ENCODE results near the gene RXRA.
A peak's percentile ranks its signal among the peaks of the same experiment; 100 is the strongest.

Gene RXRA

GRCh38 chr9:134352247-134352933 is 26.1 kb downstream of the RXRA start:
- TF ChIP-seq ZNF274 (IDR thresholded peaks at IDR 0.05; ENCODE audit: low read depth, low read length) (no peak), YY1 (IDR thresholded peaks at IDR 0.05; ENCODE audit: insufficient read depth, insufficient read length) (no peak), SUZ12 (IDR thresholded peaks at IDR 0.05; ENCODE audit: extremely low read depth, insufficient read depth, insufficient read length) (no peak)

GRCh38 chr9:134353539-134353938 is 27.3 kb downstream of the RXRA start:
- Histone ChIP-seq H3K9me3 (ENCODE audit: insufficient read depth, low read length) (no peaks in the 10 kb centered on the region), H3K36me3 (ENCODE audit: insufficient read depth, insufficient read length, low read length) (peaks cover 5% of the 10 kb centered on the region), H3K4me3 (ENCODE audit: insufficient read length, low read depth) (no peak overlapping the region), H3K27me3 (ENCODE audit: insufficient read depth, insufficient read length) (no peaks in the 10 kb centered on the region), H3K9ac (ENCODE audit: insufficient read length, low read depth) (no peak overlapping the region), H3K4me1 (ENCODE audit: insufficient read depth, insufficient read length) (peaks cover 59% of the 10 kb centered on the region)
- no peak for TF ChIP-seq YY1 (IDR thresholded peaks at IDR 0.05; ENCODE audit: insufficient read depth, insufficient read length)
- no peak for TF ChIP-seq ZNF274 (IDR thresholded peaks at IDR 0.05; ENCODE audit: low read depth, low read length)
- no peak for TF ChIP-seq SUZ12 (IDR thresholded peaks at IDR 0.05; ENCODE audit: extremely low read depth, insufficient read depth, insufficient read length)
- DNase-seq (ENCODE audit: low read depth, low spot score) = no peak

More at GRCh38 chr9:134352247-134352933, 26.1 kb downstream of the RXRA start:
- H3K9me3 ChIP-seq (ENCODE audit: insufficient read depth, low read length) = no peaks in the 10 kb centered on the region
- no peak overlapping the region for H3K4me3 ChIP-seq (ENCODE audit: insufficient read length, low read depth)
- DNase-seq (ENCODE audit: low read depth, low spot score) = no peak
- peaks cover 8% of the 10 kb centered on the region for H3K36me3 ChIP-seq (ENCODE audit: insufficient read depth, insufficient read length, low read length)
- no peaks in the 10 kb centered on the region for H3K27me3 ChIP-seq (ENCODE audit: insufficient read depth, insufficient read length)
- peaks cover 58% of the 10 kb centered on the region for H3K4me1 ChIP-seq (ENCODE audit: insufficient read depth, insufficient read length)
- no peak overlapping the region for H3K9ac ChIP-seq (ENCODE audit: insufficient read length, low read depth)

GRCh38 chr9:134355158-134355557 is 28.9 kb downstream of the RXRA start:
- H3K9me3 ChIP-seq (ENCODE audit: insufficient read depth, low read length) = no peaks in the 10 kb centered on the region
- DNase-seq (ENCODE audit: low read depth, low spot score) = no peak
- no peak overlapping the region for H3K4me3 ChIP-seq (ENCODE audit: insufficient read length, low read depth)
- TF ChIP-seq ZNF274 (IDR thresholded peaks at IDR 0.05; ENCODE audit: low read depth, low read length) = no peak
- TF ChIP-seq YY1 (IDR thresholded peaks at IDR 0.05; ENCODE audit: insufficient read depth, insufficient read length) = no peak
- no peak for TF ChIP-seq SUZ12 (IDR thresholded peaks at IDR 0.05; ENCODE audit: extremely low read depth, insufficient read depth, insufficient read length)
- peaks cover 51% of the 10 kb centered on the region for H3K4me1 ChIP-seq (ENCODE audit: insufficient read depth, insufficient read length)
- H3K9ac ChIP-seq (ENCODE audit: insufficient read length, low read depth) = no peak overlapping the region
- no peaks in the 10 kb centered on the region for H3K36me3 ChIP-seq (ENCODE audit: insufficient read depth, insufficient read length, low read length)
- no peaks in the 10 kb centered on the region for H3K27me3 ChIP-seq (ENCODE audit: insufficient read depth, insufficient read length)

- H3K4me1 ChIP-seq (ENCODE audit: insufficient read depth, insufficient read length) = peaks cover 47% of the 10 kb centered on the region
- TF ChIP-seq YY1 (IDR thresholded peaks at IDR 0.05; ENCODE audit: insufficient read depth, insufficient read length) = no peak
- TF ChIP-seq SUZ12 (IDR thresholded peaks at IDR 0.05; ENCODE audit: extremely low read depth, insufficient read depth, insufficient read length) = no peak
- no peak for TF ChIP-seq ZNF274 (IDR thresholded peaks at IDR 0.05; ENCODE audit: low read depth, low read length)
Observed at GRCh38 chr9:134355561-134356279, 29.5 kb downstream of the RXRA start.

GRCh38 chr9:134356496-134357470 is 30.5 kb downstream of the RXRA start:
- H3K27me3 ChIP-seq (ENCODE audit: insufficient read depth, insufficient read length) = no peaks in the 10 kb centered on the region
- no peaks in the 10 kb centered on the region for H3K9me3 ChIP-seq (ENCODE audit: insufficient read depth, low read length)
- H3K36me3 ChIP-seq (ENCODE audit: insufficient read depth, insufficient read length, low read length) = no peaks in the 10 kb centered on the region
- no peak for DNase-seq (ENCODE audit: low read depth, low spot score)
- H3K4me1 ChIP-seq (ENCODE audit: insufficient read depth, insufficient read length) = peaks cover 45% of the 10 kb centered on the region
- no peak overlapping the region for H3K9ac ChIP-seq (ENCODE audit: insufficient read length, low read depth)
- TF ChIP-seq SUZ12 (IDR thresholded peaks at IDR 0.05; ENCODE audit: extremely low read depth, insufficient read depth, insufficient read length) (no peak), ZNF274 (IDR thresholded peaks at IDR 0.05; ENCODE audit: low read depth, low read length) (no peak), YY1 (IDR thresholded peaks at IDR 0.05; ENCODE audit: insufficient read depth, insufficient read length) (no peak)
- H3K4me3 ChIP-seq (ENCODE audit: insufficient read length, low read depth) = no peak overlapping the region

More at GRCh38 chr9:134355561-134356279, 29.5 kb downstream of the RXRA start:
- no peak overlapping the region for H3K4me3 ChIP-seq (ENCODE audit: insufficient read length, low read depth)
- H3K9ac ChIP-seq (ENCODE audit: insufficient read length, low read depth) = peak overlapping the region; percentile 53
- H3K27me3 ChIP-seq (ENCODE audit: insufficient read depth, insufficient read length) = no peaks in the 10 kb centered on the region
- no peaks in the 10 kb centered on the region for H3K9me3 ChIP-seq (ENCODE audit: insufficient read depth, low read length)
- H3K36me3 ChIP-seq (ENCODE audit: insufficient read depth, insufficient read length, low read length) = no peaks in the 10 kb centered on the region
- no peak for DNase-seq (ENCODE audit: low read depth, low spot score)

GRCh38 chr9:134357631-134358025 is 31.4 kb downstream of the RXRA start:
- TF ChIP-seq SUZ12 (IDR thresholded peaks at IDR 0.05; ENCODE audit: extremely low read depth, insufficient read depth, insufficient read length) (no peak), YY1 (IDR thresholded peaks at IDR 0.05; ENCODE audit: insufficient read depth, insufficient read length) (no peak)
- DNase-seq (ENCODE audit: low read depth, low spot score) = no peak
- no peak overlapping the region for H3K4me3 ChIP-seq (ENCODE audit: insufficient read length, low read depth)
- no peaks in the 10 kb centered on the region for H3K27me3 ChIP-seq (ENCODE audit: insufficient read depth, insufficient read length)
- no peak overlapping the region for H3K9ac ChIP-seq (ENCODE audit: insufficient read length, low read depth)
- peaks cover 40% of the 10 kb centered on the region for H3K4me1 ChIP-seq (ENCODE audit: insufficient read depth, insufficient read length)
- H3K36me3 ChIP-seq (ENCODE audit: insufficient read depth, insufficient read length, low read length) = no peaks in the 10 kb centered on the region
- H3K9me3 ChIP-seq (ENCODE audit: insufficient read depth, low read length) = no peaks in the 10 kb centered on the region
